ENCODE results near the gene INPP5A. TPM values are rescaled to one million over a fixed set of nuclear protein-coding genes. Genes with fewer than 3 reads are reported as not detected.

The INPP5A gene
- total and polyA plus RNA-seq, 10 of the 15 experiments (the other 5 are each of a cell fraction or from before 2014, with no cell fraction given) = 0.52 to 15.0 (median 6.3) TPM

GRCh38 chr10:132658546-132659205 is 121.1 kb downstream of the INPP5A start:
- ChIA-PET RAD21 (ENCODE audit: unreplicated experiment) (no interaction called here), CTCF (no interaction called here), SMC1A (ENCODE audit: uncharacterized antibody, unreplicated experiment) (no interaction called here), POLR2A (no interaction called here)
- WGBS (ENCODE audit: insufficient coverage, insufficient replicate concordance, low lambda C conversion rate, missing lambda C conversion rate) = 96% methylated on average over 30 of the region's 30 CpGs
- H3K4me1 ChIP-seq (ENCODE audit: control insufficient read depth, insufficient read depth, low read length) = no peaks in the 10 kb centered on the region
- no peak overlapping the region for H3K4me2 ChIP-seq (ENCODE audit: control insufficient read depth, insufficient read depth)
- H3K27me3 ChIP-seq (replicated peaks in 1 of 2; ENCODE audit: control insufficient read depth in 2 of 2, insufficient read depth in 2 of 2, low read length in 1 of 2) = no peaks in the 10 kb centered on the region
- TF ChIP-seq ZNF622 (IDR thresholded peaks at IDR 0.05) = no peak
- no peak for TF ChIP-seq HDAC2 (IDR thresholded peaks at IDR 0.05)
- TF ChIP-seq CHD2 (IDR thresholded peaks at IDR 0.05; ENCODE audit: borderline replicate concordance, low read depth, low read length) = no peak
- no peak for TF ChIP-seq RB1 (IDR thresholded peaks at IDR 0.05; ENCODE audit: borderline replicate concordance)
- TF ChIP-seq USF2 (IDR thresholded peaks at IDR 0.05; ENCODE audit: borderline replicate concordance, low read depth, low read length) = no peak
- no peak for TF ChIP-seq CBX5 (IDR thresholded peaks at IDR 0.05; ENCODE audit: low read depth)
- TF ChIP-seq MXI1 (IDR thresholded peaks at IDR 0.05; ENCODE audit: low read depth, low read length) = no peak
- no peak for TF ChIP-seq WRNIP1 (IDR thresholded peaks at IDR 0.05; ENCODE audit: borderline replicate concordance, low read depth, low read length)
- TF ChIP-seq BMI1 (IDR thresholded peaks at IDR 0.05; ENCODE audit: borderline replicate concordance) = no peak
- TF ChIP-seq NR2C2 (IDR thresholded peaks at IDR 0.05; ENCODE audit: borderline replicate concordance, control insufficient read depth, insufficient read length, low read depth) = no peak
- TF ChIP-seq HCFC1 (IDR thresholded peaks at IDR 0.05; ENCODE audit: low read length) = no peak
- TF ChIP-seq ZNF24 (IDR thresholded peaks at IDR 0.05) = no peak
- no peaks in the 10 kb centered on the region for H3K9me3 ChIP-seq (replicated peaks; ENCODE audit: control insufficient read depth, insufficient read depth, low read length)
- FAIRE-seq (no peak), ATAC-seq (no peak), DNase-seq (ENCODE audit: low read depth, low spot score) (no peak)
- in situ Hi-C loops (cut with MboI) (no loop called here), intact Hi-C loops (cut with micrococcal nuclease; ENCODE audit: unreplicated experiment) (no loop called here)
- BruUV-seq (replicated peaks) = no TSS peak
- H3K4me3 ChIP-seq = no peak overlapping the region
- no peak overlapping the region for H3K27ac ChIP-seq (ENCODE audit: control insufficient read depth, insufficient read depth)
- no peaks in the 10 kb centered on the region for H3K79me2 ChIP-seq (ENCODE audit: control insufficient read depth, insufficient read depth, low read length)
- H2AFZ ChIP-seq (ENCODE audit: control insufficient read depth, low read depth, low read length) = no peak overlapping the region
- H4K20me1 ChIP-seq (ENCODE audit: control insufficient read depth, insufficient read depth) = no peaks in the 10 kb centered on the region
- H3K36me3 ChIP-seq (ENCODE audit: control insufficient read depth in 2 of 2, insufficient read depth in 2 of 2, low read length in 1 of 2) = peaks cover 0 to 4% of the 10 kb centered on the region in 2 experiments; a peak in 2 of 4 replicates
- H3K9ac ChIP-seq (ENCODE audit: control insufficient read depth, insufficient read depth, low read length) = no peak overlapping the region

Measured in GM12878 (cell line).